B cell (primary cell): ENCODE data around the gene SLC20A1. TPM values are rescaled to one million over a fixed set of nuclear protein-coding genes. Genes with fewer than 3 reads are reported as not detected.
"Not testable (repeated sequence)": the region's sequence is repeated elsewhere in the genome, so short reads cannot be mapped to it uniquely, and the experiment has no call there.

ENCODE experiments used
- ATAC-seq: fragments of 200-7000 bp; cut with Tn5 transposase; one replicate; pipeline ENCODE4 v1.10.0; 2021; ENCODE audit warnings: low read depth, mild to moderate bottlenecking, moderate number of reproducible peaks, moderate library complexity
- CTCF ChIA-PET: fragments of 350-600 bp; sonication (Branson Sonifier 250); formaldehyde crosslinking; loops from one replicate; lab custom pipeline; 2021; ENCODE audit warnings: antibody characterized with exemption, inconsistent platforms; lab: Charles Lee
- POLR2A ChIA-PET: fragments of 350-600 bp; sonication (Branson Sonifier 250); formaldehyde crosslinking; loops from one replicate; lab custom pipeline; 2021; ENCODE audit warnings: antibody characterized with exemption; lab: Charles Lee
- DNase-seq: peaks from one replicate; pipeline ENCODE4 v3.0.0; 2013
- H2AFZ ChIP-seq: 2 replicates; pipeline ENCODE4 v1.6.1; 2012; ENCODE audit warnings: mild to moderate bottlenecking, low read depth, low read length; ENCODE audit not compliant: insufficient read depth, poor library complexity, severe bottlenecking
- H3K27ac ChIP-seq, 2 donors: 1 replicate in 1 of 2; 2 replicates in 1 of 2; pipeline ENCODE4 v1.5.1; 2012 to 2013; ENCODE audit warnings: low read length in 2 of 2, mild to moderate bottlenecking in 2 of 2, moderate library complexity in 1 of 2
- H3K27me3 ChIP-seq, 4 experiments: fragments of 200-600 bp in 1 of 4; sonication (generic) in 1 of 4; replicated peaks in 1 of 4; 1 replicate in 2 of 4; 2 replicates in 2 of 4; pipeline versions ENCODE4 v1.6.1 to v1.7.0; 2013 to 2016; ENCODE audit warnings: low read length in 3 of 4, mild to moderate bottlenecking in 2 of 4, mixed read lengths in 1 of 4, moderate library complexity in 1 of 4; ENCODE audit not compliant: insufficient read depth in 4 of 4, control insufficient read depth in 3 of 4; ENCODE audit errors: control extremely low read depth in 1 of 4
- H3K36me3 ChIP-seq, 2 experiments: replicated peaks in 1 of 2; 1 replicate in 1 of 2; 2 replicates in 1 of 2; pipeline versions ENCODE4 v1.6.1 to v1.7.1; 2013; ENCODE audit warnings: low read length in 1 of 2; ENCODE audit not compliant: insufficient read depth in 2 of 2, control insufficient read depth in 1 of 2; ENCODE audit errors: control extremely low read depth in 1 of 2, extremely low read depth in 1 of 2
- H3K4me1 ChIP-seq, 2 donors: fragments of 200-600 bp in 1 of 2; sonication (generic) in 1 of 2; 1 replicate in 1 of 2; 2 replicates in 1 of 2; pipeline versions ENCODE4 v1.5.1 to v1.6.1; 2013 to 2017; ENCODE audit warnings: low read length in 2 of 2; ENCODE audit not compliant: control insufficient read depth in 2 of 2, insufficient read depth in 2 of 2
- H3K4me2 ChIP-seq: replicated peaks from 2 replicates; pipeline ENCODE3; 2012; ENCODE audit warnings: mild to moderate bottlenecking, low read depth, low read length; ENCODE audit not compliant: poor library complexity, severe bottlenecking
- H3K4me3 ChIP-seq, 5 experiments: fragments of 200-600 bp in 1 of 5; sonication (generic) in 1 of 5; 1 replicate in 3 of 5; 2 replicates in 2 of 5; pipeline versions ENCODE4 v1.5.1 to v1.7.0; 2011 to 2016; ENCODE audit warnings: low read length in 4 of 5, mild to moderate bottlenecking in 4 of 5, low read depth in 2 of 5, control low read depth in 1 of 5, moderate library complexity in 1 of 5; ENCODE audit not compliant: insufficient read depth in 1 of 5; ENCODE audit errors: control extremely low read depth in 1 of 5, extremely low read depth in 1 of 5
- H3K79me2 ChIP-seq: fragments of 200-600 bp; sonication (generic); one replicate; pipeline ENCODE4 v1.6.0; 2016; ENCODE audit warnings: low read length; ENCODE audit not compliant: control insufficient read depth, insufficient read depth
- H3K9ac ChIP-seq: fragments of 200-600 bp; sonication (generic); 2 replicates; pipeline ENCODE4 v1.6.1; 2017; ENCODE audit warnings: mild to moderate bottlenecking, low read length, moderate library complexity
- H3K9me3 ChIP-seq, 3 donors: one replicate each; pipeline versions ENCODE4 v1.6.1 to v1.7.1; 2013; ENCODE audit warnings: low read length in 2 of 3; ENCODE audit not compliant: control insufficient read depth in 2 of 3, insufficient read depth in 1 of 3; ENCODE audit errors: control extremely low read depth in 1 of 3
- H4K20me1 ChIP-seq: 2 replicates; pipeline ENCODE4 v1.6.0; 2012; ENCODE audit warnings: mild to moderate bottlenecking, low read length; ENCODE audit not compliant: insufficient read depth, control insufficient read depth, poor library complexity, severe bottlenecking
- H3K27ac Mint-ChIP-seq: one replicate; pipeline ENCODE4 v1.8.0; 2021; ENCODE audit warnings: mixed read lengths
- H3K27me3 Mint-ChIP-seq: one replicate; pipeline ENCODE4 v1.8.0; 2021; ENCODE audit warnings: mixed read lengths
- H3K4me1 Mint-ChIP-seq: one replicate; pipeline ENCODE4 v1.8.0; 2021; ENCODE audit warnings: mixed read lengths
- H3K4me3 Mint-ChIP-seq: one replicate; pipeline ENCODE4 v1.8.0; 2021; ENCODE audit warnings: mixed read lengths
- H3K9me3 Mint-ChIP-seq: one replicate; pipeline ENCODE4 v1.8.0; 2022; ENCODE audit warnings: mixed read lengths; ENCODE audit not compliant: insufficient read depth
- CTCF ChIP-seq: fragments of 200-600 bp; IDR thresholded peaks from one replicate; pipeline ENCODE4 v1.8.0; 2022; ENCODE audit warnings: antibody characterized with exemption, mild to moderate bottlenecking
- EZH2 ChIP-seq: IDR thresholded peaks from 2 replicates; pipeline ENCODE4 v1.6.1; 2012; ENCODE audit warnings: borderline replicate concordance, low read depth, mild to moderate bottlenecking, moderate library complexity, low read length; ENCODE audit not compliant: insufficient read depth, poor library complexity, severe bottlenecking
- WGBS: methylation state at CpG from one replicate; pipeline ENCODE4 v1.1.5; 2013; ENCODE audit warnings: missing lambda C conversion rate; ENCODE audit not compliant: insufficient coverage; 5-methylcytosine and 5-hydroxymethylcytosine counted together
- intact Hi-C: fragments of 100-400 bp; cut with micrococcal nuclease; formaldehyde crosslinking; loops from one replicate; pipeline ENCODE4 v1.10.0; 2022
- polyA plus RNA-seq: library from polyadenylated mRNA; depleted of rRNA; stranded (reverse); fragments of >200 nt; gene quantifications from 2 replicates; pipeline ENCODE4 v1.2.3, GENCODE V29; 2012
- total RNA-seq, 2 donors: library from RNA; stranded (reverse); fragments of 120-200 nt in 1 of 2; gene quantifications; 1 replicate in 1 of 2; 2 replicates in 1 of 2; pipeline versions ENCODE4 v1.2.3 to v1.2.4, GENCODE V29; 2013 to 2022

Gene SLC20A1
- total and polyA plus RNA-seq, 2 donors (not counting 1 experiment from before 2014, with no cell fraction given) = 16.1 to 54.9 TPM

DNA sequence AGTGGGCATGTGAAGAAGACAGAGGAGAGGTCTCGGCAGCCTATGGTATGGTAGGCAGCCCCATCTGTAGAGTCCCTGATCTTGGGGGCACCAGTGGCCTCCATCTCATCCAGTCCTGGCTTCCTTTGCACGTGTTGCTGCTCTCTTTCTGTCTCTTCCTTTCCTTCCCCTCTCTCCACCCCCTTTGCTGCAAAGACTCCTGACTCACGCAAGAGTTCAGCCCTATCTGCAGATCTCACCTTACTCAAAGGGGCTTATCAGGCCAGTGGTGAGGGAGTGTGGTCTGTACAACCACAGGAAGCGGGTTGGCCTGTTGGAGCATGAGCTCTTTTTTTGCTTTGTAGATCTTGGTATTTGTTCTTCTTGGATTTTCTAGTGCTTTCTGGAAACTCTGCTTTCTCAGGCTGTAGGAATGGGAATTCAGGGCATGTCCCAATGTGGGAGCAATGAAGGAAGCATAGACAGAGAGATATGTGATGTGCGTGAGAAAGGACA is 60.5 kb downstream of the SLC20A1 start:
- no peaks in the 10 kb centered on the region for H3K36me3 ChIP-seq
- 14% methylated on average over 1 of the region's 5 CpGs for WGBS
- no peaks in the 10 kb centered on the region for H3K79me2 ChIP-seq
- peak overlapping the region; percentile 32 for H3K4me3 Mint-ChIP-seq
- peak overlapping the region; percentile 9 for H3K4me2 ChIP-seq
- no peak overlapping the region for H3K9ac ChIP-seq
- H3K9me3 Mint-ChIP-seq = no peaks in the 10 kb centered on the region
- peak overlapping the region; percentile 81 for H3K27ac Mint-ChIP-seq
- peak; percentile 45 for DNase-seq
- no peak overlapping the region for H3K27ac ChIP-seq
- intact Hi-C loops = loop anchor here (5.0 kb wide), 1 partner anchor 59 kb away; the partner anchor contains the start of gene SLC20A1
- H4K20me1 ChIP-seq = no peaks in the 10 kb centered on the region
- H3K9me3 ChIP-seq = no peaks in the 10 kb centered on the region
- TF ChIP-seq EZH2 (no peak), CTCF (no peak)
- ChIA-PET CTCF (interaction anchor here (1.2 to 7.0 kb wide), 6 partner anchors 14 to 80 kb away, joined by 3 to 67 read pairs (median 3); no protein-coding TSS in a partner anchor), POLR2A (interaction anchor here (1.0 kb wide), 1 partner anchor 61 kb away, joined by 3 read pairs; the partner anchor contains the start of gene SLC20A1)
- H2AFZ ChIP-seq = no peak overlapping the region
- H3K27me3 ChIP-seq = no peaks in the 10 kb centered on the region
- no peak overlapping the region for H3K4me3 ChIP-seq
- ATAC-seq = peak; percentile 28
- H3K27me3 Mint-ChIP-seq = no peaks in the 10 kb centered on the region
- peaks cover 58 to 73% of the 10 kb centered on the region in 2 donors for H3K4me1 ChIP-seq
- H3K4me1 Mint-ChIP-seq = peaks cover 72% of the 10 kb centered on the region

DNA sequence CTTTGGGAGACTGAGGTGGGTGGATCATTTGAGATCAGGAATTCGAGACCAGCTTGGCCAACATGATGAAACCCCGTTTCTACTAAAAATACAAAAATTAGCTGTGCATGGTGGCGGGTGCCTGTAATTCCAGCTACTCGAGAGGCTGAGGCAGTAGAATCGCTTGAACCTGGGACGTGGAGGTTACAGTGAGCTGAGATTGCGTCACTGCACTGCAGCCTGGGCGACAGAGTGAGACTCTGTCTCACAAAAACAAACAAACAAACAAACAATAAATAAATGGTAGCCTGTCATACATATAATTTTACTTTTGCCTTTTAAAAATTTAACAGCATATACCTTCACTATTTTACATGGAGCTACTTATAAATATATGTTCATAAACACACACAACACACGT is 61.2 kb downstream of the SLC20A1 start:
- H3K27ac ChIP-seq, ATAC-seq, H4K20me1 ChIP-seq, H3K4me3 ChIP-seq, H3K9ac ChIP-seq, H3K79me2 ChIP-seq, H3K4me3 Mint-ChIP-seq, H3K9me3 Mint-ChIP-seq, H3K36me3 ChIP-seq, H3K9me3 ChIP-seq, H3K27me3 Mint-ChIP-seq, DNase-seq, H3K4me2 ChIP-seq, H3K27me3 ChIP-seq, H2AFZ ChIP-seq, H3K27ac Mint-ChIP-seq: not testable (repeated sequence)
- H3K4me1 Mint-ChIP-seq = peaks cover 70% of the 10 kb centered on the region
- CTCF ChIA-PET = interaction anchor here (0.6 to 7.0 kb wide), 7 partner anchors 8 to 80 kb away, joined by 3 to 67 read pairs (median 3); no protein-coding TSS in a partner anchor
- intact Hi-C loops = loop anchor here (5.0 kb wide), 1 partner anchor 60 kb away; the partner anchor contains the start of gene SLC20A1
- WGBS = 93% methylated on average over 3 of the region's 9 CpGs
- POLR2A ChIA-PET = interaction anchor here (1.0 kb wide), 1 partner anchor 62 kb away, joined by 3 read pairs; the partner anchor contains the start of gene SLC20A1
- H3K4me1 ChIP-seq = peaks cover 53 to 66% of the 10 kb centered on the region in 2 donors
